Measurements from ENCODE around the gene TSPAN18.

The TSPAN18 gene

DNA sequence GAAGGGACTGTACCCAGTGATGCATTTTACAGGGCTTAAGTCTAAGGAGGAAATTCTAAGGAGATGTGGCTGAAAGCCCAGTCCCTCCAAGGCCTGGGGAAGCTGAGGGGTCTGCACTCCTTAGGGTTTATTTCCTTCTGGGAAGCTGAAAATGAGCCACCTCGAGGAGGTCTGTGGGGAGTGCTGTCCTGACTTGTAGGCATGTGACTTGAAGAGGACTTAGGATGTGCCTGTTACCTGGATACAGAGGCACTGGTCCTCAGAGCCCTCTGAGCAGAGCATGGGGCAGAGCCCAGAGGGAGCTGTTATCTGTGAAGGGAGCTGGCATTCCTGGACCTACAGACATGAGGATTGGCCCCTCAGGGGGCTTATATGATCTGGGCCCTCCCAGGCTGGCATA, 146.8 kb downstream of the TSPAN18 start:
- no peak overlapping the region for H3K4me2 ChIP-seq (ENCODE audit: low read length)
- no peaks in the 10 kb centered on the region for H3K79me2 ChIP-seq (ENCODE audit: control insufficient read depth, low read length)
- H4K20me1 ChIP-seq (ENCODE audit: control insufficient read depth, insufficient read depth, low read depth, low read length) = no peaks in the 10 kb centered on the region

DNA sequence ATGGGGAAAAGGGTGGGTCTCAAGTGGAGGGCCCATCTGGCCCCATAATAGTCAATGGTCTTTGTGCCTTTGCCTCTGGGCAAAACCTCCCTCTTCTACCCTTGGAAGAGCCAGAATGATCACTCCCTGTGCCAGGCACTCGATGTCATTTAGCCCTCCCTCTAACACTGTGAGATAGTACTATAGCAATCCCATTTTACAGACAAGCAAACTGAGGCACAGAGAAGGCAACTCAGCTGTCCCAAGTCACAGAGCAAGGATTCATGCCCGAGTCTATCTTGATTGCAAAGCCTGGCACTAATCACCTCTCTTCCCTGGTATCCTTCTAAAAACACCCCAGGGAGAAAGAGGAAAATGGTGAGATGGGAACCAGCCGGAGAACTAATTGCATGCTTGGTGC, 147.5 kb downstream of the TSPAN18 start:
- Histone ChIP-seq H3K36me3 (ENCODE audit: control insufficient read depth, low read length) (no peaks in the 10 kb centered on the region), H3K4me3 (ENCODE audit: low read length) (no peak overlapping the region), H3K9me3 (ENCODE audit: control insufficient read depth, insufficient read depth, low read length) (no peaks in the 10 kb centered on the region), H3K27ac (ENCODE audit: low read depth, low read length) (no peak overlapping the region), H4K20me1 (ENCODE audit: control insufficient read depth, insufficient read depth, low read depth, low read length) (no peaks in the 10 kb centered on the region), H3K27me3 (ENCODE audit: control insufficient read depth, low read length) (no peaks in the 10 kb centered on the region), H3F3A (ENCODE audit: control insufficient read depth, insufficient read depth) (no peaks in the 10 kb centered on the region), H3K9me2 (replicated peaks; ENCODE audit: control insufficient read depth, low read length) (no peaks in the 10 kb centered on the region), H3K79me2 (ENCODE audit: control insufficient read depth, low read length) (no peaks in the 10 kb centered on the region), H3K4me2 (ENCODE audit: low read length) (no peak overlapping the region), H3K4me1 (ENCODE audit: control insufficient read depth, low read length) (peaks cover 6% of the 10 kb centered on the region)
- TF ChIP-seq EZH2phosphoT487 (IDR thresholded peaks at IDR 0.05; ENCODE audit: borderline replicate concordance, low read length) = no peak
- TF ChIP-seq, protein P1, sequence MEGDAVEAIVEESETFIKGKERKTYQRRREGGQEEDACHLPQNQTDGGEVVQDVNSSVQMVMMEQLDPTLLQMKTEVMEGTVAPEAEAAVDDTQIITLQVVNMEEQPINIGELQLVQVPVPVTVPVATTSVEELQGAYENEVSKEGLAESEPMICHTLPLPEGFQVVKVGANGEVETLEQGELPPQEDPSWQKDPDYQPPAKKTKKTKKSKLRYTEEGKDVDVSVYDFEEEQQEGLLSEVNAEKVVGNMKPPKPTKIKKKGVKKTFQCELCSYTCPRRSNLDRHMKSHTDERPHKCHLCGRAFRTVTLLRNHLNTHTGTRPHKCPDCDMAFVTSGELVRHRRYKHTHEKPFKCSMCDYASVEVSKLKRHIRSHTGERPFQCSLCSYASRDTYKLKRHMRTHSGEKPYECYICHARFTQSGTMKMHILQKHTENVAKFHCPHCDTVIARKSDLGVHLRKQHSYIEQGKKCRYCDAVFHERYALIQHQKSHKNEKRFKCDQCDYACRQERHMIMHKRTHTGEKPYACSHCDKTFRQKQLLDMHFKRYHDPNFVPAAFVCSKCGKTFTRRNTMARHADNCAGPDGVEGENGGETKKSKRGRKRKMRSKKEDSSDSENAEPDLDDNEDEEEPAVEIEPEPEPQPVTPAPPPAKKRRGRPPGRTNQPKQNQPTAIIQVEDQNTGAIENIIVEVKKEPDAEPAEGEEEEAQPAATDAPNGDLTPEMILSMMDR (IDR thresholded peaks at IDR 0.05; ENCODE audit: low read depth, low read length, poor library complexity, severe bottlenecking) = no peak

More for the DNA sequence above, 146.8 kb downstream of the TSPAN18 start:
- Histone ChIP-seq H3K36me3 (ENCODE audit: control insufficient read depth, low read length) (no peaks in the 10 kb centered on the region), H3K4me3 (ENCODE audit: low read length) (no peak overlapping the region), H3K9me3 (ENCODE audit: control insufficient read depth, insufficient read depth, low read length) (no peaks in the 10 kb centered on the region), H3F3A (ENCODE audit: control insufficient read depth, insufficient read depth) (no peaks in the 10 kb centered on the region), H3K27ac (ENCODE audit: low read depth, low read length) (no peak overlapping the region), H3K9me2 (replicated peaks; ENCODE audit: control insufficient read depth, low read length) (no peaks in the 10 kb centered on the region), H3K4me1 (ENCODE audit: control insufficient read depth, low read length) (peaks cover 6% of the 10 kb centered on the region), H3K27me3 (ENCODE audit: control insufficient read depth, low read length) (no peaks in the 10 kb centered on the region)
- TF ChIP-seq, protein P1 (IDR thresholded peaks at IDR 0.05; ENCODE audit: low read depth, low read length, poor library complexity, severe bottlenecking) = no peak
- no peak for TF ChIP-seq EZH2phosphoT487 (IDR thresholded peaks at IDR 0.05; ENCODE audit: borderline replicate concordance, low read length)

DNA sequence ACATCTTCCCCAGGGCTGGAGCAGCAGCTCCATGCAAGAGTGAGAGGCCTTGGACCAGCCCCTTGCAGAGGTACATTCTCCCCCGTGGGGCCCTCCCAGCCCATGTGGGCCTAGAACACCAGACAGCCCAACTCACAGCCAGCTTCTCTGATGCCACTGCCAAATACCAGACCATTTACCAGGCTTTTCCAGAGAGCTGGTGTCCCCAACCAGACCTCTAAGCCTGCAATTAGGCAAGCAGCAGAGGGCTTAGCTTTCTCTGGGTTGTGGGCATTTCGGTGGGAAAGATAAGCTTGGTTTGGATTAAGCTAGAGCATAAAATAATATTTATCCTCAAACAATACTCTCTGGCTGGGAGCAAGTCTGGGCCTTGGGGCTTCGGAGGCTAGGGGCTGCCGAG, 148.3 kb downstream of the TSPAN18 start:
- Histone ChIP-seq H4K20me1 (ENCODE audit: control insufficient read depth, insufficient read depth, low read depth, low read length) (no peaks in the 10 kb centered on the region), H3K36me3 (ENCODE audit: control insufficient read depth, low read length) (no peaks in the 10 kb centered on the region), H3K27me3 (ENCODE audit: control insufficient read depth, low read length) (no peaks in the 10 kb centered on the region), H3K79me2 (ENCODE audit: control insufficient read depth, low read length) (no peaks in the 10 kb centered on the region), H3F3A (ENCODE audit: control insufficient read depth, insufficient read depth) (no peaks in the 10 kb centered on the region), H3K9me2 (replicated peaks; ENCODE audit: control insufficient read depth, low read length) (no peaks in the 10 kb centered on the region), H3K9me3 (ENCODE audit: control insufficient read depth, insufficient read depth, low read length) (no peaks in the 10 kb centered on the region), H3K4me1 (ENCODE audit: control insufficient read depth, low read length) (peaks cover 6% of the 10 kb centered on the region), H3K4me2 (ENCODE audit: low read length) (no peak overlapping the region), H3K27ac (ENCODE audit: low read depth, low read length) (no peak overlapping the region), H3K4me3 (ENCODE audit: low read length) (no peak overlapping the region)
- TF ChIP-seq EZH2phosphoT487 (IDR thresholded peaks at IDR 0.05; ENCODE audit: borderline replicate concordance, low read length) = no peak
- TF ChIP-seq, protein P1 (IDR thresholded peaks at IDR 0.05; ENCODE audit: low read depth, low read length, poor library complexity, severe bottlenecking) = no peak

Measured in DOHH2 (cell line).